Activated CD4-positive, alpha-beta T cell treated with anti-CD3 and anti-CD28 coated beads, Interleukin-2, Interleukin-4, amounts not matched to agents 100 ng/mL and 50 ng/mL, durations not matched to agents 16 hours and 8 hours (primary cell): Measurements from ENCODE around the gene LAMA3.

ENCODE experiments used
- DNase-seq: peaks from one replicate; pipeline ENCODE4 v3.0.0-alpha.2; 2020; ENCODE audit warnings: low spot score

LAMA3 gene

DNA sequence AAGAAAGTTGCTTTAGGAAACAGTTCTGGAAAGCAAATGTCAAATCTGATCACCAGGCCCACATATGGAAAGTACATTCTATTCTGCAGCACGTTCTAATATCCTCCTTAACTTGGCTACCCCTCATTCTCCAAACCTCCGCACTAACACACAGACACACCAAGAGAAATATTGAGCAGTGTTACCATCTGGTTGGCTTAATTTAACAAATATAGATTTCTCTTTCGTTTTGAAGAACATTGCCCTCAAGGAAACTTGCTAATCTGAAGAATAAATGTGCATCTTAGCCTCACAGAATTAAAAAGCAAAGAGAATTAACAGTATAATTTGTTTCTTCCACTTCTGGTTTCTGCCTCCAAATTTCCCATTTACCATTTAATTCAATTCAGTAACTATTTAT lies 252.5 kb downstream of the LAMA3 start:
- no peak for DNase-seq

GRCh38 chr18:23943104-23943503 lies 253.9 kb downstream of the LAMA3 start:
- DNase-seq, result peak; percentile 60

DNA sequence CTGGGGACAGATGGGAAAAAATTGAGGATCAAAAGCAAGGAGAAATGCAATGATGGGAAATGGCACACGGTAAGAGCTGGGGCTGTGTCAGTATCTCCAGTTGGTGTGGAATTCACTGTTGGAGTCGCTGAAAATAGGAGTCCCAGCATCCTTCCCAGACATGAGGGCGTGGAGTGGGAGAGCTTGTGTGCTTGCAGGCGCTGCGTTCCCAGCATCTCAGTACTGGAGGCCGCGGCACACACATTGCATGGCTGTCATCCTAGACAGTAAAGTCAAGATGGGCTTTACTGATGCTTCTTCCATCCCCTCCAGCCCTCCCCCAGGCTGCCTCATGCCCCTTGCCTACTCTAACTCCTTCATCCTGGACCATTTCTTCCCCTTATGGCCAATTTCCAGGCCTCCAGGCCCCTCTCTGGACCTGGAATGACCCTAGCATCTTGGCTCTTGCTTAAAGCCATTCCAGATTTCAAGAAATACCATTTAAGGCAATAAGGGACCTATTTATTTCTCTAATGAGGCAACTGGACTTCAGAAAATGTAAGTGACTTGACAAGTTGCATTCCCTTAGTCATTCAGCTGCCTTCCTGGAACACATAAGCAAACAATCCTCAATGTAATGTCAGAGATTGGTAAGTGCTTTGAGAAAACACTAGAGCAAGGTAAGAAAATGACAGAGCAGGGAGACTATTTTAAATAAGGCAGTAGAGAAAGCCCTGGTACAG lies 254.8 kb downstream of the LAMA3 start:
- no peak for DNase-seq

GRCh38 chr18:23945416-23946079 lies 256.3 kb downstream of the LAMA3 start:
- no peak for DNase-seq

GRCh38 chr18:23949863-23950262 lies 260.6 kb downstream of the LAMA3 start:
- no peak for DNase-seq

- DNase-seq, result no peak
Observed at GRCh38 chr18:23950644-23951043, 261.4 kb downstream of the LAMA3 start.

GRCh38 chr18:23951206-23951605 lies 262.0 kb downstream of the LAMA3 start:
- DNase-seq, result no peak

DNA sequence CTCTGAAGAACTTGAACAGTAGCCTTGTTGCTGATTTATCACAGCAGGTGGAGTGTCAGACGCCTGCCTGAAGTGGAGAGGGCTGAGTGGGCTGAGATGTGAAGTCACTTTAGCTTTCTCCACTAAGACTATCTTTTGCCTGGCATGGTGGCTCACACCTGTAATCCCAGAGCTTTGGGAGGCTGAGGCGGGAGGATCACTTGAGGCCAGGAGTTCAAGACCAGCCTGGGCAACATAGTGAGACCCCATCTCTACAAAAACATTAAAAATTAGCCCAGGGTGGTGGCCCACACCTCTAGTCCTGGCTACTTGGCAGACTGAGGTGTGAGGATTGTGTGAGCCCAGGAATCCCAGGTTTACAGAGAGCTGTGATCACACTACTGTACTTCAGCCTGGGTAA lies 264.7 kb downstream of the LAMA3 start:
- DNase-seq, result no peak

DNA sequence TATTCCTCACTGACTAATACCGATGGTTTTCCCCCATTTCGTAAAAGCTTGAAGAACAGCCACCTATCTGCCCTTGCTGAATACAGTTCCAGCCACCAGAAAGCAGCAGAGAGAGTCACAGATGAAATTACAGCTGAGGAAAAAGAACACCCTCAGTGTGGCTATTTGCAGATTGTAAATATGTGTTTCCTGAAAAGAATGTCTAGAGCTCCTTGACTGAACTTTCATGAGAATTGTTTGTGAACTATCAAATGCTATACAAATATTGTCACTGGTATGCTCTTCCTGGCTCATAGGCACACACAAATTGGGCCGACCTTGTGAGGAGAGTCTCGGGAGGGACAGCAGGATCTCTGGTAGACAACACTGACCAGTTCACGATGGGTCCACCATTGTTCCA lies 267.2 kb downstream of the LAMA3 start:
- DNase-seq, result no peak

DNA sequence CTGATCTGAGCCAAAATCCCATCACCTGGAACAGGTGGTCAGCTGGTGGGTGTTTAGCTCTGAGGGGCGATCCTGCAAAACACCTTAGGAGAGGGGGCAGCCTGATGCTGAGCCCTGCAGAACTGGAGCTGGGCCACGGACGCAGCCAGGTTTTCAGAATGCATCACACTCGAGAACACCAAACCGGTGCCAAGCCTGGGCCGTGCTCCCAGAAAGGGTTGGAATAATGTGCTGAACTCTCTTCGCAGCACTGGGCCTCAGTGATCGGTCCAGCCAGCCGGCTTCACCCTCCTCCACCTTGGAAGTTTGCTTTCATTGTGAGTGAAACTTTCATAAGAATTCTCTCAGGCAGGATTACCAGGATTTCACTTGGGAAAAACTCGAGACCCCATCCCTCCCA lies 268.8 kb downstream of the LAMA3 start:
- no peak for DNase-seq

DNA sequence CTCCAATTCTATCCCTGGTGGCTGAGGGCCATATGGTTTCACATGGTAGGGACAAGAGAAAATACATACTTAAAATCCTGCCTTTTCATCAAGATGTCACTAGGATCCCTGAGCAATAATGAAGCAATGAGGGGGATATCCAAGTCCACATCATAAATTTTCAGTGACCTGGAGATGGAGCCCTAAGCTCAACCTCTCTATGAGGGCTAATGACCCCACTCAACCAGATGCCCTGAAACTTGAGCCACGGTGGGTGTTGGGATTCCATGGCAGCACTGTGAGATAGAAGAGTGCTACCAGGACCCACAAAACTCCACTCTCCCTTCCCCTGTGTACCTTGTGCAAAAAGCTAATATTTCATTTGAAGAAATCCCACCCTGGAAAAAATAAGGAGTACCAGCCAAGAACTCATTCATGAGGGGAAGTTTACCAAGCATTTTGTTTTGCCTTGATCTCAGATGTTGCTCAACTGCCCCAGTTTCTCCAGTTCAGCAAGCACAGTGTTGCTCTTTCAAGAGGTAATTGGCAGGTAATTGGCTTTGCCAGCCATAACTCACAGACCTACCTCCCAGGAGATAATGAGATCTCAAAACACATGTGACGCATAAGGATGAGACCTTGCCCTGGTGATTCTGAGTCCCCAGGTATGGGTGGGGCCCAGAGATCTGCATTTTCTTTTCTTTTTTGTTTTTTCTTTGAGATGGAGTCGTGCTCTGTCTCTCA lies 274.4 kb downstream of the LAMA3 start:
- DNase-seq, result no peak

- DNase-seq, result peak; percentile 30
Observed at GRCh38 chr18:23964282-23965238, 275.3 kb downstream of the LAMA3 start.

- no peak for DNase-seq
Observed at GRCh38 chr18:23966909-23967308, 277.7 kb downstream of the LAMA3 start.

DNA sequence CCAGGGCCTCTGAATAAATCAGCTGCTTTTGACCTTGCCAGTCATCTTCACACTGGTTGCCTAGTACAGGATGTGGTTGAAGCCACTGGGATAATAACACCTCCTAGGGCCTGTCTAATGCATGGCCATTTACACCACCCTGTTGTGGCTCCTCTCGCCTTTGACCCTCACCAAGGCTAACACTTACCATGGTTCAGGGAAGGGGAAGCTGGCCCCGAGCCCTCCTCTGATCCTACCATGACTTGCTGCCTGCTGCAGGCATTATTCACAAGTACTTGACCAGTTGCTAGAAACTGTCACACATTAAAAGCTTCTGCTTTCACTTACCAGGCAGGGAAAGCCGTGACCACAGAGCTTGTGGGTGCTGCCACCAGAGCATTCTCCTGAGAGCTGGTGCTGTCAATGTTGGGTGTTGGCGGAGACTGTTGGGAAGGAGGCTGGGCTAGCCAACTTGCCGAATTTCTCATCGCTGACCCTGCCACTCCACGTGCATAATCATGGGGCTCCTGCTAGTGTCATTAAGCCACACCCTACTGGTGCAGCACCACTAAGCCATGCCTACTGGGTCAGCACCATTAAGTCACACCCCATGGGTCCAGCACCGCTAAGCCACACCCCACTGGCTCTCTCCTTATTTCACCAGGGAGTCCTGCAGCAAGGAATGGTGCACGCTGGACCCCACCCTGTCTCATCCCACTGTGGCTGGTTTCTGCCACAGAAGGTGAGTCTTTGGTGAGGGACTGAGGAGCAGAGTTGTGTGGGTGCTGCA lies 278.3 kb downstream of the LAMA3 start:
- DNase-seq, result peak; percentile 62

DNA sequence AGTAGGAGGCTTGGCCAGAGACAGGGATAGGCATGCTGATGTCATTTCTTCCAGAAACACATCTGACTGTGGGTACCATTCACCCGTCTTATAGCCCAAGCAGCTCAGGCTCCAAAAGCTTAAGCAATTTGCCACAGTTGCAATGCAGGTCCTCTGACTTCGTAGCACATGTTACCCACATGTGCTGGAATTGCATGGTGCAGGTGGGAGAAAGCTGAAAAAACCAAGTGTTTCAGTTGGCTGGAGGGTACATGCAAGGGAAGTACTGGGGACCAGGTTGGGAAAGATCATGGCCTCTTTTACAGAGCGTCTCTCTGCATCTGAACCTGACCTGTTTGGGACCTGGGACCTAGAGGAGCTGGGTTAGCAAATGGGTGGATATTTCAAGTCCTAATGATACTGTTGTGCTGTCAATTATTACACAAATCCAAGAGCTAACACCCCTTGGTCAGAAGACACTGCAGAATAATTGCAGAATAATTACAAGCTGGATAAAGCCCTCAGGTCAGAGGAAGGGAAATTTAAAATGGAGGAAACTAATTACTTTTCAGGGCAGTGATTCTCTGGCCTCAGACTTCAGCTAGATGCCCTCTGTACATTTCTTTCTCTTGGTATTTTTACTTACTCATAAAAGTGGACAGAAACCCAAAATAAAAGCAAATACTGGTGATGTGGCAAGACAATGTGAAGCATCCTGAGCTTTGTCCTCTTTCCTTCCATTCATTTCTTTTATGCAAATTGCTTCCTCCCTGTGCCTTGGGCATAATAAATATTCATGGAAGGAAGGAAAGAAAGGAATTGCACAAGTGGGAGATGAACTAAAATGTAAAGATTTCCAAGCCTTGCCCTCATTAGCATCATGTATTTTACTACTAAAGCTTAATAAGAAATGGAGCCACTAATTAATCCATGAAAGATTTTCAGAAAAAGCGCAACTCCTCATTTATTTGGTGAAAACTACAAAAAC lies 279.7 kb downstream of the LAMA3 start:
- no peak for DNase-seq

DNA sequence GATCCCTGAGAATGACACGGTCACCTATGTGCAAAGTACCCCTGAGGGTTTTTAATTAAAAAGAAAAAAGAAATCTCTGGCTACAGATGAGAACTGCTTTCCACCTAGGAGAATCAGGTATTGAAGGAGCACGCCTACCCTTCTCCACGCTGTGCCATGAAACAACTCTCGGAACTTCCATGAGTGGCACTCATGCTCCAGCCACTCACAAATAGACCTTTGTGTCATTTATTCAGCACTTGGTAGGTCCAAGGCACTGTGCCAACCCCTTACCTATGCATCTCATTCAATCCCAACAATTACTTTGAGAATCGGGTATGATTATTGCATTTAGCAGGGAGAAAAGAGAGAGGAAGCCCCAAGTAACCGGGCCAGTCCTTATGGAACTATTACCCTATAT lies 280.4 kb downstream of the LAMA3 start:
- DNase-seq, result no peak

DNA sequence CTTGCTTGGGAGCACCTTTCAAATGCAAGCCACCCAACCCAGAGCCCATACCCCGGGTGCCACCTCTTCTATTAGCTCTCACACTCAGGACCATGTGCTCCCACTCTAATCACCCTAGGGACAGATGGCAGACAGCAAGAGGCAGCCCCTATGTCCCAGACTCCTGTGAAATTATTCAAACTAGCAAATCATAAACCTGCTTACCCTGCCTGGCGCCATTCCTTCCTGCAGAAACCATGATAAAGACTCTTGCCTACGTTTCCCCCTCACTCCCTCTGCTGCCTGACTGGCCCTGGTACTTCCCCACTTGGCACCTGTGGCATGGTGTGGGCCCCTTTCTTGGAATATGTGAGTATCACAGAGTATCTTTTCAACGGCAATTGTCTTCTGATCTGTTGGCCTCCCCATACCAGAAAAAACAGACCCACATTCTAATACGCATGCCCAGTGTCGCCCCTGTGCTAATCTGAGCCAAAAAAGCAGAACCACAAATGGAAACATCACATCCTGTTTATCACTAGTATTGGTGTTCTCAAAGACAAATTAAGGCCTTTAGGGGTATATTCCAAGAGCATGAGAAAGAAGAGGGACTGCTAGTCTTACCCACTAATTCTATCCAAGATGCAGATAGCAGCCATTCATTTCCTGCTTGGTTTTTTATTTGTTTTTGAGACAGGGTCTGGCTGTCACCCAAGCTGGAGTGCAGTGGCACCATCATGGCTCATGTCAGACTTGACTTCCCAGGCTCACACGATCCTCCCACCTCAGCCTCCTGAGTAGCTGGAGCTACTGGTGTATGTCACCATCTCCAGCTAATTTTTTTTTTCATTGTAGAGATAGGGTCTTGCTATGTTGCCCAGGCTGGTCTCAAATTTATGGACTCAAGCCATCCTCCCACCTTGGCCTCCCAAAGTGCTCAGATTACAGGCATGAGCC lies 281.2 kb downstream of the LAMA3 start:
- DNase-seq, result peak; percentile 47

DNA sequence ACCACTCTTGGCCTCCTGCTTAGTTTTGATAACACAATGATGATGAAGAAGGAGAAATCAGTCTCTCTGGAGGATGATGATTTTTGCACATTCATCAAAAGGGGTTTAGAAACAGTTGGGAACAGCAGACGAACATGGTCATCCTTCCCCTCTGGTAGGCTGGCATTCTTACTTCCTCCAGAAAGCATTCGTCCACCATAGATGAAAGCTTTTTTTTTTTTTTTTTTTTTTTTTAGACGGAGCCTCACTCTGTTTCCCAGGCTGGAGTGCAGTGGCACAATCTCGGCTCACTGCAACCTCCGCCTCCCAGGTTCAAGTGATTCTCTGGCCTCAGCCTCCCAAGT lies 281.8 kb downstream of the LAMA3 start:
- DNase-seq, result no peak

GRCh38 chr18:23971666-23972230 lies 282.5 kb downstream of the LAMA3 start:
- no peak for DNase-seq
